Fibroblast of the aortic adventitia (primary cell): ENCODE measurements around the gene WNT4. TPM values are rescaled to one million over a fixed set of nuclear protein-coding genes. Genes with fewer than 3 reads are reported as not detected.

Source experiments
- DNase-seq: peaks from one replicate; pipeline ENCODE4 v3.0.0-alpha.2; 2010; ENCODE audit warnings: low read depth
- H3K4me3 ChIP-seq: 2 replicates; pipeline ENCODE4 v1.5.1; 2011; ENCODE audit warnings: low read depth, mild to moderate bottlenecking, control low read depth, low read length, moderate library complexity
- total RNA-seq: library from RNA; depleted of rRNA; stranded (reverse); fragments of >200 nt; gene quantifications from 2 replicates; pipeline ENCODE4 v1.2.3, GENCODE V29; 2012; ENCODE audit warnings: low replicate concordance
- TF ChIP-seq, protein P1 (sequence below): IDR thresholded peaks from 2 replicates; pipeline ENCODE4 v1.5.1; 2011; ENCODE audit warnings: mild to moderate bottlenecking, low read length, control low read depth, inconsistent platforms; ENCODE audit not compliant: insufficient read depth

The WNT4 gene
- under 0.01 TPM in 1 of 2 replicates, not detected in the other for total RNA-seq

DNA sequence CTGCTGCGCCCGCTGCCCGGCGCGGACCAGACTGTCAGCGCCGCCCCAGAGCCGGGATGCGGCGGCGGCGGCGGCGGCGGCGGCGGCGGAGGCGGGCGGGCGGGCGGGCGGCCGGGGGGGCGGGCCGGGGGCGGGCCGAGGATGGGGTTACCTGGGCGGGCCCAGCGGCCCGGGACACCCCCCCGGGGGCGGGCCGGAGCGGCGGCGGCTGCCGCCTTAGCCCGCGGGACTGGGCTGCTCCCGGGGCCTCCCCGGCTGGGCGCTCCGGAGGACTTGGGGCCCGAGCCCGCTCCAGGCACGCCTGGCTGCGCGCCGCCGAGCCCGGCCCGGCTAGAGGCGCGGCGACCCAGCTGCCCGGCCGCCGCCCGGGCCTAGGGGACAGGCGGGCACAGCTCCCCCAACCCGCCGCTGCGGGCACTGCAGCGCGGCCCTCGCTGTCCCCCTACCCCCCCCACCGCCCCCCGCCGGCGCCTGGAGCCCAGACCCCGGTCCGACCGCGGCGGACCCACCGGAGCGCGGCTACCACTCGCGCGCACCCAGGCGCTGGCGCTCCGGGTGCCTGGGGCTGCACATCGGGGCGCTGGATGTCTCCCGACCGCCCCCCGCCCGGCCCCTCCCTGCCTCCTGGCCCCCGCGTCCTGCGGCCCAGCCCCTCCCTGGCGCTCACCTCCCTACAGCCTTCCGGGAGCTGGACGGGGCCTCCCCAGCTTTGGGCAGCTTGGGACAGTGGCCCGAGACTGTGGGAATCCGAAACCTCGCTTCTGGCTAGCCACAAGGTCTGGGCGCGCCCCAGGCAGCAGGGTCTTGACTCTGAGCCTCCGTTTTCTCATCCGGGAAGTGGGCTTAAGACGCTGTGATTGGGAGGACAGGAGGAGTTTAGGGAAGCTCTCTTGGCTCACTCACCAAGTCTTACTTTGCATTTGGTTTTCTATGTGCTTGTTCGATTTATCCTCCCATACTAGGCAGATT is at the start of gene WNT4:
TSS of gene WNT4 (minus strand) at position 33 of the 969 bp plus-strand sequence. CDS start 175 bp downstream, outside the sequence.
- TF ChIP-seq, protein P1, sequence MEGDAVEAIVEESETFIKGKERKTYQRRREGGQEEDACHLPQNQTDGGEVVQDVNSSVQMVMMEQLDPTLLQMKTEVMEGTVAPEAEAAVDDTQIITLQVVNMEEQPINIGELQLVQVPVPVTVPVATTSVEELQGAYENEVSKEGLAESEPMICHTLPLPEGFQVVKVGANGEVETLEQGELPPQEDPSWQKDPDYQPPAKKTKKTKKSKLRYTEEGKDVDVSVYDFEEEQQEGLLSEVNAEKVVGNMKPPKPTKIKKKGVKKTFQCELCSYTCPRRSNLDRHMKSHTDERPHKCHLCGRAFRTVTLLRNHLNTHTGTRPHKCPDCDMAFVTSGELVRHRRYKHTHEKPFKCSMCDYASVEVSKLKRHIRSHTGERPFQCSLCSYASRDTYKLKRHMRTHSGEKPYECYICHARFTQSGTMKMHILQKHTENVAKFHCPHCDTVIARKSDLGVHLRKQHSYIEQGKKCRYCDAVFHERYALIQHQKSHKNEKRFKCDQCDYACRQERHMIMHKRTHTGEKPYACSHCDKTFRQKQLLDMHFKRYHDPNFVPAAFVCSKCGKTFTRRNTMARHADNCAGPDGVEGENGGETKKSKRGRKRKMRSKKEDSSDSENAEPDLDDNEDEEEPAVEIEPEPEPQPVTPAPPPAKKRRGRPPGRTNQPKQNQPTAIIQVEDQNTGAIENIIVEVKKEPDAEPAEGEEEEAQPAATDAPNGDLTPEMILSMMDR: no peak
- peak within 1 kb of the TSS; percentile 44 for H3K4me3 ChIP-seq
- DNase-seq: no peak

DNA sequence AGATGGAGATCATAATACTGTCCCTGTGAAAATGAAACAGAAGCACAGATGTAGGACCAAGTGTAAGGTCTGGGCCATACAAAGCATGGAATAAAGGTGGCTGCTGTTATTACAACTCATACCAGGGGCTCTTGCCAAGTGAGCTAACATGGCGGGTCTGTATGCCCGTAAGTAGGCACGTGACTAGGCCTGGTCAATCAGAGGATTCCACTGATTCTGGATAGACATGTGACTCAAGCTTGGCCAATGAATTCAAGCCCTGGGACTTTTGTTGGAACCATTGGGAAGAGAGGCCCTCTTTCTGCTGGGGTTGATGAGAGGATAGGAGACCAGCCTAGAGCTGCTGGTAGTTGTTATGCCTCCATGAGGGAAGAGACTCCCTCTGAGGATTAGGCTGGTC is 47.8 kb upstream of the WNT4 start:
- DNase-seq: no peak
- TF ChIP-seq, protein P1: no peak
- H3K4me3 ChIP-seq: no peak overlapping the region

DNA sequence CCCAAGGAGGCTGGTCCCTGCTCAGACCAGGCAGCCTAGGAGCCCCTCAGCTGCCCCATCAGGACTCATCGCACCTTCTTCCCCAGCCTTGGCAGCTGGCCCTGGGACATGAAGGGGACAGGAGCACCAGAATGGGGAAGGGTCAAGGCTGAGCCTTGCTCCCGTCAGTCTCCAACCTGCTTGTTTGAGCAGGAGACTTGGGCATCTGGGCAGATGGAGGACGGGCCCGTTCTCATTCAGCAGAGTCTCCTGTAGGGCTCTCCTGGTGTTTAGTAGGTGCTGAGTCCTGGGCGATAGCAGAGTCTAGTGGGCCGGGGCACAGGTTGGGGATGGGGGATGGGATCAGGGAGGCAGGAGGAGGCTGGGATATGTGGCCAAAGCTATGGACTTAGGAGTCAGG is 47.4 kb upstream of the WNT4 start:
- no peak overlapping the region for H3K4me3 ChIP-seq
- TF ChIP-seq, protein P1: no peak
- no peak for DNase-seq

DNA sequence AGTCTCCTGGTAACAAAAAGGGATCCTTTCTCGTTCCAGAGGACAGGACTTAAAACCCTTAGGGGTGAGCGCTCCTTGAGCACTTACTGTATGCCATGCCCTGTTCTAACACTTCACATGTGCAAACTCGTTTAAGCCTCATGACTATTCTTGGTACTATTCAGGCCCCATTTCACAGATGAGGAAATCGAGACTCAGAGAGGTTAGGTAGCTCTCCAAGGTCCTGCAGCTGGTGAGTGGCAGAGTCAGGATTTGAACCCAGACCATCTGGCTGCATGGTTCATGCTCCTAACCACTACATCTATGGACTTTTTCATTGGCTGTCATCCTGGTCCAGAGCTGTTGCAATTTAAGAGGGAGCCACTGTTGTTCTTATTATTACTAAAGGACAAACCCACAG is 46.7 kb upstream of the WNT4 start:
- H3K4me3 ChIP-seq: no peak overlapping the region

DNA sequence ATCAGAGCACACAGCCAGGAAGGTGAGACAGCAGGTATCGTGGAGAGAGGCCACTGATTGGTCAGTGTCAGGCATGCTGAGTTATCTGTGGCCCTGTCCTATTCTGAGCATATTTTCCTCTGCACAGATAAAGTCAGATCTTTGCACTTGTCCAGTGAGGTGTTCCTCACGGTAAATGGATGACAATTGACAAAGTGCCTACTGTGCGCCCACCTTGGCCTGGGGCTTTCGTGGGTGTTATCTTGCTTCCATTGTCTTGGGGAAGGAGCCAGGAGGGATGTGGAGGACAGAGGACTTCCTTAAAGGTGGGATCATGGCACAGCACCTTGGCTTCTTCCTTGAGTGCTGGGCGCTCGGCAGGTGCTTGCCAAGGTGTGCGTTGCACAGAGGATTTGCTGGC is 46.0 kb upstream of the WNT4 start:
- H3K4me3 ChIP-seq: no peak overlapping the region
- DNase-seq: no peak
- TF ChIP-seq, protein P1: no peak

More for the DNA sequence above, 46.7 kb upstream of the WNT4 start:
- no peak for DNase-seq
- TF ChIP-seq, protein P1: no peak

DNA sequence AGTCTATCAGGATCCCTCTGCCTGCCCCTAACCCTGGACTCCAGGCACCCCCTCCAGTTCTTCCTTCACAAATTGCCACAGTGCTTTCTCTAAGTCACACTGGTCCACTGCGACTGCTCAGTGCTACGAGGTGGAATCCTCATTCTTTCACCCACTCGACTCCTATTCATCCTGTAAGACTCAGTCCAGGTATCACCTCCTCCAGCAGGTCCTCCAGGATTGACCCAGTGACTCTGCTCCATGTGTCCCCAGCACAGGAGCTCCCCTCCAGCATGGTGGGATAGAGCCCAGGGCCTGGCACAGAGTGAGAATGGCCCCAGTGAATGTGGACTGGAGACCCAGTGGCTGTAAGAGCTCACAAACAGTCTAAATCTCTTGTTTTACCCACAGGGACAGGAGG is 45.5 kb upstream of the WNT4 start:
- H3K4me3 ChIP-seq: no peak overlapping the region
- TF ChIP-seq, protein P1: no peak
- DNase-seq: no peak
